ENCODE data around the gene PHLDA3. TPM values are rescaled to one million over a fixed set of nuclear protein-coding genes. Genes with fewer than 3 reads are reported as not detected.
A peak's percentile ranks its signal among the peaks of the same experiment; 100 is the strongest.

Gene PHLDA3
- total and polyA plus RNA-seq, 4 donors, result 12.8 to 73.2 (median 38.9) TPM

GRCh38 chr1:201443747-201444146 is 25.2 kb downstream of the PHLDA3 start:
- no peak overlapping the region for H3K27ac ChIP-seq (ENCODE audit: low read depth in 1 of 2, low read length in 1 of 2)
- 92 to 95% methylated on average over 7 of the region's 7 CpGs for whole genome bisulfite sequencing, 2 donors
- H3K36me3 ChIP-seq (ENCODE audit: control insufficient read depth in 4 of 4, insufficient read depth in 4 of 4, low read length in 4 of 4), result no peaks in the 10 kb centered on the region
- H3K9ac ChIP-seq (ENCODE audit: insufficient read depth in 1 of 2, low read length in 2 of 2), result no peak overlapping the region
- peaks cover 0 to 7% (median 0%) of the 10 kb centered on the region in 5 donors for H3K4me1 ChIP-seq (ENCODE audit: control insufficient read depth in 5 of 5, insufficient read depth in 5 of 5, low read length in 5 of 5)
- no peak for TF ChIP-seq CTCF (IDR thresholded peaks at IDR 0.05; ENCODE audit: control extremely low read depth, extremely low read depth)
- no peak for DNase-seq
- H3K27me3 ChIP-seq (ENCODE audit: control insufficient read depth in 3 of 3, insufficient read depth in 3 of 3, low read length in 2 of 3), result no peaks in the 10 kb centered on the region
- H3K9me3 ChIP-seq (ENCODE audit: control insufficient read depth in 4 of 4, insufficient read depth in 3 of 4, low read length in 3 of 4), result peaks cover 0 to 6% (median 2%) of the 10 kb centered on the region in 4 donors
- no peak for ATAC-seq (ENCODE audit: insufficient read depth, low FRiP score)
- no peak overlapping the region for H3K4me3 ChIP-seq

- WGBS, 2 donors, result 82 to 84% methylated on average over 3 of the region's 3 CpGs
Measured at GRCh38 chr1:201436969-201437368, 32.0 kb downstream of the PHLDA3 start.

GRCh38 chr1:201436393-201436792 is 32.6 kb downstream of the PHLDA3 start:
- Histone ChIP-seq H3K9ac (ENCODE audit: insufficient read depth in 1 of 2, low read length in 2 of 2) (no peak overlapping the region), H3K36me3 (ENCODE audit: control insufficient read depth in 4 of 4, insufficient read depth in 4 of 4, low read length in 4 of 4) (no peaks in the 10 kb centered on the region), H3K9me3 (ENCODE audit: control insufficient read depth in 4 of 4, insufficient read depth in 3 of 4, low read length in 3 of 4) (peaks cover 0 to 6% (median 2%) of the 10 kb centered on the region in 4 donors), H3K27me3 (ENCODE audit: control insufficient read depth in 3 of 3, insufficient read depth in 3 of 3, low read length in 2 of 3) (no peaks in the 10 kb centered on the region), H3K4me3 (no peak overlapping the region), H3K27ac (ENCODE audit: low read depth in 1 of 2, low read length in 1 of 2) (no peak overlapping the region), H3K4me1 (ENCODE audit: control insufficient read depth in 5 of 5, insufficient read depth in 5 of 5, low read length in 5 of 5) (peaks cover 0 to 11% (median 0%) of the 10 kb centered on the region in 5 donors)
- no peak for TF ChIP-seq CTCF (IDR thresholded peaks at IDR 0.05; ENCODE audit: control extremely low read depth, extremely low read depth)
- 64 to 66% methylated on average over 6 of the region's 6 CpGs for WGBS, 2 donors
- DNase-seq (peak; percentile 33 to 70 (median 50)), ATAC-seq (ENCODE audit: insufficient read depth, low FRiP score) (no peak)

More at GRCh38 chr1:201436969-201437368, 32.0 kb downstream of the PHLDA3 start:
- no peak for TF ChIP-seq CTCF (IDR thresholded peaks at IDR 0.05; ENCODE audit: control extremely low read depth, extremely low read depth)
- no peak for ATAC-seq (ENCODE audit: insufficient read depth, low FRiP score)
- peaks cover 0 to 11% (median 0%) of the 10 kb centered on the region in 5 donors for H3K4me1 ChIP-seq (ENCODE audit: control insufficient read depth in 5 of 5, insufficient read depth in 5 of 5, low read length in 5 of 5)
- no peak overlapping the region for H3K9ac ChIP-seq (ENCODE audit: insufficient read depth in 1 of 2, low read length in 2 of 2)
- H3K9me3 ChIP-seq (ENCODE audit: control insufficient read depth in 4 of 4, insufficient read depth in 3 of 4, low read length in 3 of 4), result peaks cover 0 to 6% (median 2%) of the 10 kb centered on the region in 4 donors
- H3K36me3 ChIP-seq (ENCODE audit: control insufficient read depth in 4 of 4, insufficient read depth in 4 of 4, low read length in 4 of 4), result no peaks in the 10 kb centered on the region
- no peak overlapping the region for H3K4me3 ChIP-seq
- no peaks in the 10 kb centered on the region for H3K27me3 ChIP-seq (ENCODE audit: control insufficient read depth in 3 of 3, insufficient read depth in 3 of 3, low read length in 2 of 3)
- DNase-seq, result no peak
- H3K27ac ChIP-seq (ENCODE audit: low read depth in 1 of 2, low read length in 1 of 2), result no peak overlapping the region

GRCh38 chr1:201434266-201434665 is 34.7 kb downstream of the PHLDA3 start:
- no peak for TF ChIP-seq CTCF (IDR thresholded peaks at IDR 0.05; ENCODE audit: control extremely low read depth, extremely low read depth)
- no peaks in the 10 kb centered on the region for H3K9me3 ChIP-seq (ENCODE audit: control insufficient read depth in 4 of 4, insufficient read depth in 3 of 4, low read length in 3 of 4)
- no peaks in the 10 kb centered on the region for H3K36me3 ChIP-seq (ENCODE audit: control insufficient read depth in 4 of 4, insufficient read depth in 4 of 4, low read length in 4 of 4)
- WGBS, 2 donors, result 84 to 96% methylated on average over 3 of the region's 3 CpGs
- H3K27ac ChIP-seq (ENCODE audit: low read depth in 1 of 2, low read length in 1 of 2), result no peak overlapping the region
- H3K27me3 ChIP-seq (ENCODE audit: control insufficient read depth in 3 of 3, insufficient read depth in 3 of 3, low read length in 2 of 3), result no peaks in the 10 kb centered on the region
- peaks cover 0 to 11% (median 0%) of the 10 kb centered on the region in 5 donors for H3K4me1 ChIP-seq (ENCODE audit: control insufficient read depth in 5 of 5, insufficient read depth in 5 of 5, low read length in 5 of 5)
- H3K9ac ChIP-seq (ENCODE audit: insufficient read depth in 1 of 2, low read length in 2 of 2), result no peak overlapping the region
- no peak for ATAC-seq (ENCODE audit: insufficient read depth, low FRiP score)
- no peak for DNase-seq
- H3K4me3 ChIP-seq, result no peak overlapping the region
